Stimulated activated CD8-positive, alpha-beta memory T cell treated with anti-CD3 and anti-CD28 coated beads, Interleukin-12 subunit alpha, Interleukin-12 subunit beta, amount 100 ng/mL, for 4 hours (primary cell): ENCODE data around the gene IDUA.

Experiments used
- DNase-seq: peaks from one replicate; pipeline ENCODE4 v3.0.0-alpha.2; 2020; ENCODE audit warnings: low read depth

Gene IDUA

GRCh38 chr4:1001561-1002130 is 14.8 kb downstream of the IDUA start:
- no peak for DNase-seq

- DNase-seq = no peak
Measured at GRCh38 chr4:1002131-1002630, 15.3 kb downstream of the IDUA start.

GRCh38 chr4:1002631-1003251 is 15.9 kb downstream of the IDUA start:
- DNase-seq = no peak

- no peak for DNase-seq
Measured at GRCh38 chr4:1003271-1004070, 16.6 kb downstream of the IDUA start.

GRCh38 chr4:1004071-1004418 is 17.2 kb downstream of the IDUA start:
- no peak for DNase-seq

GRCh38 chr4:1004557-1005485 is 18.0 kb downstream of the IDUA start:
- no peak for DNase-seq

- DNase-seq = no peak
Measured at GRCh38 chr4:1006856-1007255, 20.0 kb downstream of the IDUA start.

GRCh38 chr4:1008840-1009541 is 22.1 kb downstream of the IDUA start:
- no peak for DNase-seq

GRCh38 chr4:1009542-1010394 is 22.9 kb downstream of the IDUA start:
- DNase-seq = peak; percentile 59

- DNase-seq = peak; percentile 53
Measured at GRCh38 chr4:1010395-1011021, 23.7 kb downstream of the IDUA start.

- peak; percentile 81 for DNase-seq
Measured at GRCh38 chr4:1011022-1011665, 24.3 kb downstream of the IDUA start, which contains the start of gene FGFRL1. FGFRL1 (plus strand) TSS chr4:1011626; CDS start chr4:1012486, 860 bp downstream.

- no peak for DNase-seq
Measured at GRCh38 chr4:1011666-1012033, 24.8 kb downstream of the IDUA start.

GRCh38 chr4:1012034-1012739 is 25.3 kb downstream of the IDUA start:
- peak; percentile 19 for DNase-seq

- no peak for DNase-seq
Measured at GRCh38 chr4:1013225-1014073, 26.6 kb downstream of the IDUA start.

GRCh38 chr4:1014291-1015167 is 27.7 kb downstream of the IDUA start:
- no peak for DNase-seq

- no peak for DNase-seq
Measured at GRCh38 chr4:1015179-1015578, 28.3 kb downstream of the IDUA start.

GRCh38 chr4:1015746-1016145 is 28.9 kb downstream of the IDUA start:
- DNase-seq = no peak
